OCI-M2 (cell line): ENCODE data around the gene TINCR.

Experiments
- DNase-seq: peaks from one replicate; lab custom pipeline; 2025; ENCODE audit not compliant: unreplicated experiment; lab: John Stamatoyannopoulos, UW

Gene TINCR

GRCh38 chr19:5590151-5590864 is 22.6 kb upstream of the TINCR start:
- no peak for DNase-seq

GRCh38 chr19:5588906-5589676 is 21.3 kb upstream of the TINCR start:
- DNase-seq = no peak

GRCh38 chr19:5588441-5588840 is 20.7 kb upstream of the TINCR start:
- no peak for DNase-seq

GRCh38 chr19:5587661-5588060 is 19.9 kb upstream of the TINCR start:
- DNase-seq = no peak

GRCh38 chr19:5587071-5587455 is 19.3 kb upstream of the TINCR start:
- no peak for DNase-seq

- DNase-seq = no peak
These were observed 18.7 kb upstream of the TINCR start for GRCh38 chr19:5586300-5587070.

GRCh38 chr19:5585461-5586299 is 17.9 kb upstream of the TINCR start:
- no peak for DNase-seq

GRCh38 chr19:5580161-5580571 is 12.4 kb upstream of the TINCR start:
- DNase-seq = no peak

GRCh38 chr19:5579697-5580096 is 11.9 kb upstream of the TINCR start:
- DNase-seq = no peak

- DNase-seq = no peak
These were observed 11.5 kb upstream of the TINCR start for GRCh38 chr19:5579286-5579685.

GRCh38 chr19:5578097-5578846 is 10.5 kb upstream of the TINCR start:
- peak; percentile 42 for DNase-seq

- DNase-seq = no peak
These were observed 7.8 kb upstream of the TINCR start for GRCh38 chr19:5575590-5575989.

GRCh38 chr19:5572556-5573286 is 5.0 kb upstream of the TINCR start:
- no peak for DNase-seq

GRCh38 chr19:5571777-5572176 is 4.0 kb upstream of the TINCR start:
- no peak for DNase-seq

- DNase-seq = no peak
These were observed 236 bp upstream of the TINCR start for GRCh38 chr19:5567970-5568407.

- DNase-seq = no peak
These were observed 2.8 kb downstream of the TINCR start for GRCh38 chr19:5564930-5565329.

- no peak for DNase-seq
These were observed 3.7 kb downstream of the TINCR start for GRCh38 chr19:5563935-5564612.

- DNase-seq = no peak
These were observed 4.7 kb downstream of the TINCR start for GRCh38 chr19:5563008-5563431.

- DNase-seq = no peak
These were observed 5.5 kb downstream of the TINCR start for GRCh38 chr19:5562280-5562679.
